Uterus (tissue), 2 donors: ENCODE measurements around the gene ICA1.

Experiments
- CTCF ChIP-seq, 4 experiments: fragments of 200-600 bp in 2 of 4; fragments of 450-650 bp in 2 of 4; sonication (generic) in 2 of 4; IDR thresholded peaks; one replicate each; pipeline ENCODE4 v1.5.1; 2016 to 2019; ENCODE audit warnings: antibody characterized with exemption in 4 of 4, mild to moderate bottlenecking in 2 of 4, moderate library complexity in 1 of 4
- POLR2A ChIP-seq, 2 donors: fragments of 450-650 bp; IDR thresholded peaks; one replicate each; pipeline ENCODE4 v1.6.1; 2016; ENCODE audit warnings: antibody characterized with exemption in 2 of 2, mild to moderate bottlenecking in 1 of 2, moderate library complexity in 1 of 2

GRCh38 chr7:8282871-8283270 lies 20.9 kb upstream of the ICA1 start:
- TF ChIP-seq CTCF (IDR thresholded peaks at IDR 0.05) (no peak), POLR2A (IDR thresholded peaks at IDR 0.05) (no peak)
